ENCODE measurements around the gene DEAF1.
"Not testable (repeated sequence)": the region's sequence is repeated elsewhere in the genome, so short reads cannot be mapped to it uniquely, and the experiment has no call there.

GRCh38 chr11:734541-734940 is 39.5 kb upstream of the DEAF1 start:
- not testable (repeated sequence) for TF ChIP-seq FOS (IDR thresholded peaks at IDR 0.05; ENCODE audit: borderline replicate concordance, extremely low read depth, insufficient read length); SREBF1 (IDR thresholded peaks at IDR 0.05; ENCODE audit: low read length); EP300 (IDR thresholded peaks at IDR 0.05; ENCODE audit: borderline replicate concordance in 1 of 2, control insufficient read depth in 1 of 2, low read depth in 2 of 2, low read length in 2 of 2); STAT3 (IDR thresholded peaks at IDR 0.05; ENCODE audit: low read depth, low read length); POLR2A (IDR thresholded peaks at IDR 0.05; ENCODE audit: low read depth, low read length); RFX5 (IDR thresholded peaks at IDR 0.05; ENCODE audit: low read depth, low read length); POLR2AphosphoS5 (IDR thresholded peaks at IDR 0.05; ENCODE audit: low read length); HDAC6 (IDR thresholded peaks at IDR 0.05; ENCODE audit: unreplicated experiment)
- TF ChIP-seq, protein P1, sequence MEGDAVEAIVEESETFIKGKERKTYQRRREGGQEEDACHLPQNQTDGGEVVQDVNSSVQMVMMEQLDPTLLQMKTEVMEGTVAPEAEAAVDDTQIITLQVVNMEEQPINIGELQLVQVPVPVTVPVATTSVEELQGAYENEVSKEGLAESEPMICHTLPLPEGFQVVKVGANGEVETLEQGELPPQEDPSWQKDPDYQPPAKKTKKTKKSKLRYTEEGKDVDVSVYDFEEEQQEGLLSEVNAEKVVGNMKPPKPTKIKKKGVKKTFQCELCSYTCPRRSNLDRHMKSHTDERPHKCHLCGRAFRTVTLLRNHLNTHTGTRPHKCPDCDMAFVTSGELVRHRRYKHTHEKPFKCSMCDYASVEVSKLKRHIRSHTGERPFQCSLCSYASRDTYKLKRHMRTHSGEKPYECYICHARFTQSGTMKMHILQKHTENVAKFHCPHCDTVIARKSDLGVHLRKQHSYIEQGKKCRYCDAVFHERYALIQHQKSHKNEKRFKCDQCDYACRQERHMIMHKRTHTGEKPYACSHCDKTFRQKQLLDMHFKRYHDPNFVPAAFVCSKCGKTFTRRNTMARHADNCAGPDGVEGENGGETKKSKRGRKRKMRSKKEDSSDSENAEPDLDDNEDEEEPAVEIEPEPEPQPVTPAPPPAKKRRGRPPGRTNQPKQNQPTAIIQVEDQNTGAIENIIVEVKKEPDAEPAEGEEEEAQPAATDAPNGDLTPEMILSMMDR (IDR thresholded peaks at IDR 0.05 in 2 of 3, conservative IDR thresholded peaks at IDR 0.05 in 1 of 3; ENCODE audit: control insufficient read depth in 2 of 3, extremely low read depth in 1 of 3, insufficient read depth in 1 of 3, low read depth in 3 of 3, low read length in 3 of 3) = not testable (repeated sequence)

Measured in GM12878 (cell line).